Testis (tissue), 3 donors: ENCODE measurements around the gene MCC. TPM values are rescaled to one million over a fixed set of nuclear protein-coding genes. Genes with fewer than 3 reads are reported as not detected.

Experiments
- DNase-seq: peaks from one replicate; pipeline ENCODE4 v3.0.0-alpha.2; 2019
- H3K27ac ChIP-seq, 2 donors: fragments of 200-600 bp; sonication (generic); one replicate each; pipeline ENCODE4 v1.5.1; 2019
- H3K27me3 ChIP-seq: fragments of 200-600 bp; sonication (generic); one replicate; pipeline ENCODE4 v1.5.1; 2019
- H3K36me3 ChIP-seq: fragments of 200-600 bp; sonication (generic); one replicate; pipeline ENCODE4 v1.5.1; 2017; ENCODE audit warnings: low read depth; ENCODE audit errors: missing control alignments
- H3K4me1 ChIP-seq: fragments of 200-600 bp; sonication (generic); one replicate; pipeline ENCODE4 v1.5.1; 2019
- H3K4me3 ChIP-seq, 2 donors: fragments of 200-600 bp; sonication (generic); one replicate each; pipeline ENCODE4 v1.5.1; 2017 to 2019
- H3K9me3 ChIP-seq: fragments of 200-600 bp; sonication (generic); one replicate; pipeline ENCODE4 v1.5.1; 2017
- CTCF ChIP-seq, 3 experiments: fragments of 450-650 bp in 2 of 3; fragments of 200-600 bp in 1 of 3; sonication (generic) in 1 of 3; IDR thresholded peaks; one replicate each; pipeline ENCODE4 v1.5.1; 2016 to 2019; ENCODE audit warnings: antibody characterized with exemption in 3 of 3, mild to moderate bottlenecking in 2 of 3, moderate library complexity in 1 of 3
- POLR2A ChIP-seq: fragments of 450-650 bp; IDR thresholded peaks from one replicate; pipeline ENCODE4 v1.6.1; 2017; ENCODE audit warnings: antibody characterized with exemption, mild to moderate bottlenecking, moderate library complexity
- WGBS, 2 donors: methylation state at CpG; one replicate each; pipeline ENCODE4 v1.1.5; 2018; 5-methylcytosine and 5-hydroxymethylcytosine counted together
- intact Hi-C: fragments of 100-400 bp; cut with DNase I; formaldehyde crosslinking; loops from one replicate; pipeline ENCODE4 v1.15.1; 2023; ENCODE audit warnings: low total_unique reads
- polyA plus RNA-seq: library from polyadenylated mRNA; stranded (reverse); fragments of 350-450 nt; fragmentation: Illumina TruSeq; extraction: RNeasy Lipid Tissue Mini Kit (QIAGEN cat#74804); gene quantifications from one replicate; pipeline ENCODE4 v1.2.3, GENCODE V29; 2014; ENCODE audit warnings: low read depth, low replicate concordance; ENCODE audit not compliant: insufficient read depth
- total RNA-seq, 2 donors: library from RNA; depleted of rRNA; stranded (reverse); fragments of >200 nt; gene quantifications; one replicate each; pipeline ENCODE4 v1.2.3, GENCODE V29; 2016

The MCC gene
- total and polyA plus RNA-seq, 3 donors from 2014 or later = 7.1 to 23.7 (median 21.4) TPM

- H3K4me3 ChIP-seq = no peak overlapping the region
- TF ChIP-seq POLR2A = no peak
- no peak for TF ChIP-seq CTCF (IDR thresholded peaks at IDR 0.05)
- no peak overlapping the region for H3K27ac ChIP-seq
- H3K36me3 ChIP-seq = no peaks in the 10 kb centered on the region
- H3K9me3 ChIP-seq = no peaks in the 10 kb centered on the region
- WGBS, 2 donors = 83 to 86% methylated on average over 4 of the region's 4 CpGs
- intact Hi-C loops = no loop called here
- no peak for DNase-seq
- H3K4me1 ChIP-seq = no peaks in the 10 kb centered on the region
- H3K27me3 ChIP-seq = no peaks in the 10 kb centered on the region
Measured at GRCh38 chr5:113099822-113100221, 388.4 kb downstream of the MCC start.

GRCh38 chr5:113098378-113098777 lies 389.9 kb downstream of the MCC start:
- Histone ChIP-seq H3K4me3 (no peak overlapping the region), H3K4me1 (no peaks in the 10 kb centered on the region), H3K36me3 (no peaks in the 10 kb centered on the region), H3K27ac (no peak overlapping the region), H3K27me3 (no peaks in the 10 kb centered on the region), H3K9me3 (no peaks in the 10 kb centered on the region)
- intact Hi-C loops = no loop called here
- TF ChIP-seq CTCF (IDR thresholded peaks at IDR 0.05) (no peak), POLR2A (no peak)
- 59 to 74% methylated on average over 3 of the region's 3 CpGs for WGBS, 2 donors
- DNase-seq = no peak

- Histone ChIP-seq H3K4me3 (no peak overlapping the region), H3K9me3 (no peaks in the 10 kb centered on the region), H3K27ac (no peak overlapping the region), H3K27me3 (no peaks in the 10 kb centered on the region), H3K36me3 (no peaks in the 10 kb centered on the region), H3K4me1 (peaks cover 8% of the 10 kb centered on the region)
- no peak for DNase-seq
- intact Hi-C loops = no loop called here
- no peak for TF ChIP-seq POLR2A
- TF ChIP-seq CTCF (IDR thresholded peaks at IDR 0.05) = no peak
- WGBS, 2 donors = 60 to 76% methylated on average over 1 to 2 of the region's 2 CpGs
Measured at GRCh38 chr5:113095831-113096230, 392.4 kb downstream of the MCC start.

- no peak for DNase-seq
- peaks cover 24% of the 10 kb centered on the region for H3K4me1 ChIP-seq
- no peaks in the 10 kb centered on the region for H3K36me3 ChIP-seq
- TF ChIP-seq CTCF (IDR thresholded peaks at IDR 0.05) = no peak
- no peak for TF ChIP-seq POLR2A
- no peak overlapping the region for H3K4me3 ChIP-seq
- 77 to 81% methylated on average over 3 of the region's 3 CpGs for WGBS, 2 donors
- no peaks in the 10 kb centered on the region for H3K9me3 ChIP-seq
- H3K27ac ChIP-seq = no peak overlapping the region
- intact Hi-C loops = no loop called here
- H3K27me3 ChIP-seq = no peaks in the 10 kb centered on the region
Measured at GRCh38 chr5:113093558-113093957, 394.7 kb downstream of the MCC start.

GRCh38 chr5:113092683-113093082 lies 395.6 kb downstream of the MCC start:
- H3K27ac ChIP-seq = no peak overlapping the region
- no peak overlapping the region for H3K4me3 ChIP-seq
- no peak for DNase-seq
- peaks cover 24% of the 10 kb centered on the region for H3K4me1 ChIP-seq
- H3K27me3 ChIP-seq = no peaks in the 10 kb centered on the region
- TF ChIP-seq CTCF (IDR thresholded peaks at IDR 0.05) = no peak
- no peak for TF ChIP-seq POLR2A
- no peaks in the 10 kb centered on the region for H3K36me3 ChIP-seq
- H3K9me3 ChIP-seq = no peaks in the 10 kb centered on the region
- 66 to 73% methylated on average over 4 of the region's 4 CpGs for WGBS, 2 donors
- intact Hi-C loops = no loop called here
